GM23338 (cell line): ENCODE results near the gene ANKIB1. TPM values are rescaled to one million over a fixed set of nuclear protein-coding genes. Genes with fewer than 3 reads are reported as not detected.

Source experiments
- ATAC-seq: fragments of 200-7000 bp; cut with Tn5 transposase; 3 replicates; pipeline ENCODE4 v1.9.1; 2020
- DNase-seq: peaks from one replicate; pipeline ENCODE4 v3.0.0-alpha.2; 2015; ENCODE audit warnings: low spot score
- H2AFZ ChIP-seq: fragments of 200-600 bp; sonication (generic); 2 replicates; pipeline ENCODE4 v1.8.0; 2016; ENCODE audit warnings: antibody characterized with exemption, mild to moderate bottlenecking, moderate library complexity
- H3F3A ChIP-seq: fragments of 200-600 bp; sonication (generic); replicated peaks from 2 replicates; pipeline ENCODE4 v1.8.0; 2017; ENCODE audit warnings: antibody characterized with exemption, mixed run types, low read depth
- H3K27ac ChIP-seq: fragments of 200-600 bp; sonication (generic); 2 replicates; pipeline ENCODE4 v1.6.1; 2016; ENCODE audit warnings: low read depth
- H3K27me3 ChIP-seq: fragments of 200-600 bp; sonication (generic); 2 replicates; pipeline ENCODE4 v1.8.0; 2016; ENCODE audit warnings: mild to moderate bottlenecking, mixed run types, moderate library complexity; ENCODE audit not compliant: insufficient read depth
- H3K36me3 ChIP-seq: fragments of 200-600 bp; sonication (generic); 2 replicates; pipeline ENCODE4 v1.8.0; 2016; ENCODE audit warnings: mild to moderate bottlenecking; ENCODE audit not compliant: insufficient read depth
- H3K4me1 ChIP-seq: fragments of 200-600 bp; sonication (generic); 2 replicates; pipeline ENCODE4 v1.8.0; 2016; ENCODE audit warnings: mild to moderate bottlenecking, moderate library complexity; ENCODE audit not compliant: insufficient read depth
- H3K4me2 ChIP-seq: fragments of 200-600 bp; sonication (generic); 2 replicates; pipeline ENCODE4 v1.7.1; 2017; ENCODE audit warnings: mixed run types
- H3K4me3 ChIP-seq: fragments of 200-600 bp; sonication (generic); 2 replicates; pipeline ENCODE4 v1.6.1; 2016; ENCODE audit warnings: mixed run types
- H3K79me2 ChIP-seq: fragments of 200-600 bp; sonication (generic); replicated peaks from 2 replicates; pipeline ENCODE4 v1.8.0; 2017; ENCODE audit warnings: mild to moderate bottlenecking; ENCODE audit not compliant: insufficient read depth
- H3K9me2 ChIP-seq: fragments of 200-600 bp; sonication (generic); 2 replicates; pipeline ENCODE4 v1.8.0; 2017; ENCODE audit not compliant: insufficient read depth
- H4K20me1 ChIP-seq: fragments of 200-600 bp; sonication (generic); replicated peaks from 2 replicates; pipeline ENCODE4 v1.8.0; 2017; ENCODE audit warnings: mild to moderate bottlenecking; ENCODE audit not compliant: insufficient read depth
- H3K27ac Mint-ChIP-seq: 2 replicates; pipeline ENCODE4 v1.8.0; 2020; ENCODE audit warnings: inconsistent platforms, mild to moderate bottlenecking, moderate library complexity, mixed read lengths
- H3K27me3 Mint-ChIP-seq: 3 replicates; pipeline ENCODE4 v1.8.0; 2022; ENCODE audit warnings: low read depth, mild to moderate bottlenecking, moderate library complexity, mixed read lengths, inconsistent platforms; ENCODE audit not compliant: insufficient read depth, poor library complexity
- H3K36me3 Mint-ChIP-seq: 3 replicates; pipeline ENCODE4 v1.8.0; 2021; ENCODE audit warnings: low read depth, mild to moderate bottlenecking, inconsistent platforms, moderate library complexity, mixed read lengths
- H3K4me1 Mint-ChIP-seq: 3 replicates; pipeline ENCODE4 v1.8.0; 2020; ENCODE audit warnings: mild to moderate bottlenecking, inconsistent platforms, mixed read lengths
- H3K4me3 Mint-ChIP-seq: 3 replicates; pipeline ENCODE4 v1.8.0; 2021; ENCODE audit warnings: moderate library complexity, mild to moderate bottlenecking, inconsistent platforms, mixed read lengths
- H3K9me3 Mint-ChIP-seq: 3 replicates; pipeline ENCODE4 v1.8.0; 2020; ENCODE audit warnings: moderate library complexity, mild to moderate bottlenecking, inconsistent platforms, mixed read lengths
- CREB1 ChIP-seq: fragments of 250-450 bp; sonication (Bioruptor Pico); IDR thresholded peaks from 2 replicates; pipeline ENCODE4 v1.5.0; 2020; ENCODE audit warnings: low read depth, mild to moderate bottlenecking, moderate library complexity
- ZNF331 ChIP-seq: fragments of 250-450 bp; sonication (Bioruptor Pico); IDR thresholded peaks from 2 replicates; pipeline ENCODE4 v1.5.0; 2020; ENCODE audit warnings: low read depth, mild to moderate bottlenecking, moderate library complexity
- polyA plus RNA-seq: library from polyadenylated mRNA; unstranded; fragments of >200 nt; fragmentation: Nextera tagmentation; extraction: Ambion mirVana; gene quantifications from 2 replicates; pipeline ENCODE4 v1.2.1, GENCODE V29; 2016
- total RNA-seq: library from RNA; depleted of rRNA; stranded (reverse); fragments of >200 nt; shearing (Covaris generic); gene quantifications from 2 replicates; pipeline ENCODE4 v1.2.3, GENCODE V29; 2014
- TF ChIP-seq, protein P1 (sequence below): fragments of 250-450 bp; sonication (Bioruptor Pico); IDR thresholded peaks from 2 replicates; pipeline ENCODE4 v1.5.0; 2020; ENCODE audit warnings: mild to moderate bottlenecking, moderate library complexity
- TF ChIP-seq, protein P2 (sequence below): IDR thresholded peaks from one replicate; pipeline ENCODE4 v1.6.1; 2018; ENCODE audit warnings: antibody characterized with exemption; ENCODE audit not compliant: unreplicated experiment

The ANKIB1 gene
- total and polyA plus RNA-seq, 2 experiments from 2014 or later, result 19.1 to 40.3 TPM

DNA sequence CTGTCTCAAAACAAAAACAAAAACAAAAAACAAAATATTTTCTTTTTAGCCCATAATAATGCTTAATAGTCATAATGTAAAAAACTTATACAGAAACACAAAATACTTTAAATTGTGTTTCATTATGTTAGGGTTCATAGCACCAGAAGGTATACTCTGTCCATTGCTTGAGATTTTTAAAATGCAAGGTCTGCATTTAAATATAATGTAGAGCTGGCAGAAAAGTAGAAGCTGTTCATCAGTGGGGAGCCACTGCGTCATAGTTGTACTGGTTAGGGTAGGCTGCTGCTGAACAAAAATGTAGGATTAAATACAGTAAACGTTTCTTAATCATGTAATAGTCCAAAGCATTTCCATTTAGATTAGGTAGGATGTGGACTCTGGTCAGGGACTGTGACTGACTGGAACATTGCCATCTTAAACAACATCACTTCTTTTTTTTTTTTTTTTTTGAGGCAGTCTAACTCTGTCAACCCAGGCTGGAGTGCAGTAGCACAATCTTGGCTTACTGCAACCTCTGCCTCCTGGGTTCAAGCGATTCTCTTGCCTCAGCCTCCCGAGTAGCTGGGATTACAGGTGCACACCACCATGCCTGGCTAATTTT is 85.2 kb downstream of the ANKIB1 start:
- Histone ChIP-seq H3F3A (no peaks in the 10 kb centered on the region), H3K27ac (no peak overlapping the region), H3K4me2 (no peak overlapping the region), H4K20me1 (no peaks in the 10 kb centered on the region), H3K4me1 (no peaks in the 10 kb centered on the region), H3K4me3 (no peak overlapping the region), H2AFZ (no peak overlapping the region), H3K36me3 (no peaks in the 10 kb centered on the region), H3K9me2 (no peaks in the 10 kb centered on the region), H3K79me2 (no peaks in the 10 kb centered on the region), H3K27me3 (no peaks in the 10 kb centered on the region)
- H3K27ac Mint-ChIP-seq, result no peak overlapping the region
- peaks cover 5% of the 10 kb centered on the region; the same call in 2 of the 3 replicates for H3K36me3 Mint-ChIP-seq
- no peaks in the 10 kb centered on the region for H3K4me1 Mint-ChIP-seq
- TF ChIP-seq CREB1 (CRISPR knock-in tag) (no peak), ZNF331 (CRISPR knock-in tag) (no peak)
- TF ChIP-seq, protein P1, sequence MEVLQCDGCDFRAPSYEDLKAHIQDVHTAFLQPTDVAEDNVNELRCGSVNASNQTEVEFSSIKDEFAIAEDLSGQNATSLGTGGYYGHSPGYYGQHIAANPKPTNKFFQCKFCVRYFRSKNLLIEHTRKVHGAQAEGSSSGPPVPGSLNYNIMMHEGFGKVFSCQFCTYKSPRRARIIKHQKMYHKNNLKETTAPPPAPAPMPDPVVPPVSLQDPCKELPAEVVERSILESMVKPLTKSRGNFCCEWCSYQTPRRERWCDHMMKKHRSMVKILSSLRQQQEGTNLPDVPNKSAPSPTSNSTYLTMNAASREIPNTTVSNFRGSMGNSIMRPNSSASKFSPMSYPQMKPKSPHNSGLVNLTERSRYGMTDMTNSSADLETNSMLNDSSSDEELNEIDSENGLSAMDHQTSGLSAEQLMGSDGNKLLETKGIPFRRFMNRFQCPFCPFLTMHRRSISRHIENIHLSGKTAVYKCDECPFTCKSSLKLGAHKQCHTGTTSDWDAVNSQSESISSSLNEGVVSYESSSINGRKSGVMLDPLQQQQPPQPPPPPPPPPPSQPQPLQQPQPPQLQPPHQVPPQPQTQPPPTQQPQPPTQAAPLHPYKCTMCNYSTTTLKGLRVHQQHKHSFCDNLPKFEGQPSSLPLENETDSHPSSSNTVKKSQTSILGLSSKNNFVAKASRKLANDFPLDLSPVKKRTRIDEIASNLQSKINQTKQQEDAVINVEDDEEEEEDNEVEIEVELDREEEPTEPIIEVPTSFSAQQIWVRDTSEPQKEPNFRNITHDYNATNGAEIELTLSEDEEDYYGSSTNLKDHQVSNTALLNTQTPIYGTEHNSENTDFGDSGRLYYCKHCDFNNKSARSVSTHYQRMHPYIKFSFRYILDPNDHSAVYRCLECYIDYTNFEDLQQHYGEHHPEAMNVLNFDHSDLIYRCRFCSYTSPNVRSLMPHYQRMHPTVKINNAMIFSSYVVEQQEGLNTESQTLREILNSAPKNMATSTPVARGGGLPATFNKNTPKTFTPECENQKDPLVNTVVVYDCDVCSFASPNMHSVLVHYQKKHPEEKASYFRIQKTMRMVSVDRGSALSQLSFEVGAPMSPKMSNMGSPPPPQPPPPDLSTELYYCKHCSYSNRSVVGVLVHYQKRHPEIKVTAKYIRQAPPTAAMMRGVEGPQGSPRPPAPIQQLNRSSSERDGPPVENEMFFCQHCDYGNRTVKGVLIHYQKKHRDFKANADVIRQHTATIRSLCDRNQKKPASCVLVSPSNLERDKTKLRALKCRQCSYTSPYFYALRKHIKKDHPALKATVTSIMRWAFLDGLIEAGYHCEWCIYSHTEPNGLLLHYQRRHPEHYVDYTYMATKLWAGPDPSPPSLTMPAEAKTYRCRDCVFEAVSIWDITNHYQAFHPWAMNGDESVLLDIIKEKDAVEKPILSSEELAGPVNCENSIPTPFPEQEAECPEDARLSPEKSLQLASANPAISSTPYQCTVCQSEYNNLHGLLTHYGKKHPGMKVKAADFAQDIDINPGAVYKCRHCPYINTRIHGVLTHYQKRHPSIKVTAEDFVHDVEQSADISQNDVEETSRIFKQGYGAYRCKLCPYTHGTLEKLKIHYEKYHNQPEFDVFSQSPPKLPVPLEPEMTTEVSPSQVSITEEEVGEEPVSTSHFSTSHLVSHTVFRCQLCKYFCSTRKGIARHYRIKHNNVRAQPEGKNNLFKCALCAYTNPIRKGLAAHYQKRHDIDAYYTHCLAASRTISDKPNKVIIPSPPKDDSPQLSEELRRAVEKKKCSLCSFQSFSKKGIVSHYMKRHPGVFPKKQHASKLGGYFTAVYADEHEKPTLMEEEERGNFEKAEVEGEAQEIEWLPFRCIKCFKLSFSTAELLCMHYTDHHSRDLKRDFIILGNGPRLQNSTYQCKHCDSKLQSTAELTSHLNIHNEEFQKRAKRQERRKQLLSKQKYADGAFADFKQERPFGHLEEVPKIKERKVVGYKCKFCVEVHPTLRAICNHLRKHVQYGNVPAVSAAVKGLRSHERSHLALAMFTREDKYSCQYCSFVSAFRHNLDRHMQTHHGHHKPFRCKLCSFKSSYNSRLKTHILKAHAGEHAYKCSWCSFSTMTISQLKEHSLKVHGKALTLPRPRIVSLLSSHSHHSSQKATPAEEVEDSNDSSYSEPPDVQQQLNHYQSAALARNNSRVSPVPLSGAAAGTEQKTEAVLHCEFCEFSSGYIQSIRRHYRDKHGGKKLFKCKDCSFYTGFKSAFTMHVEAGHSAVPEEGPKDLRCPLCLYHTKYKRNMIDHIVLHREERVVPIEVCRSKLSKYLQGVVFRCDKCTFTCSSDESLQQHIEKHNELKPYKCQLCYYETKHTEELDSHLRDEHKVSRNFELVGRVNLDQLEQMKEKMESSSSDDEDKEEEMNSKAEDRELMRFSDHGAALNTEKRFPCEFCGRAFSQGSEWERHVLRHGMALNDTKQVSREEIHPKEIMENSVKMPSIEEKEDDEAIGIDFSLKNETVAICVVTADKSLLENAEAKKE (CRISPR knock-in tag), result no peak
- TF ChIP-seq, protein P2, sequence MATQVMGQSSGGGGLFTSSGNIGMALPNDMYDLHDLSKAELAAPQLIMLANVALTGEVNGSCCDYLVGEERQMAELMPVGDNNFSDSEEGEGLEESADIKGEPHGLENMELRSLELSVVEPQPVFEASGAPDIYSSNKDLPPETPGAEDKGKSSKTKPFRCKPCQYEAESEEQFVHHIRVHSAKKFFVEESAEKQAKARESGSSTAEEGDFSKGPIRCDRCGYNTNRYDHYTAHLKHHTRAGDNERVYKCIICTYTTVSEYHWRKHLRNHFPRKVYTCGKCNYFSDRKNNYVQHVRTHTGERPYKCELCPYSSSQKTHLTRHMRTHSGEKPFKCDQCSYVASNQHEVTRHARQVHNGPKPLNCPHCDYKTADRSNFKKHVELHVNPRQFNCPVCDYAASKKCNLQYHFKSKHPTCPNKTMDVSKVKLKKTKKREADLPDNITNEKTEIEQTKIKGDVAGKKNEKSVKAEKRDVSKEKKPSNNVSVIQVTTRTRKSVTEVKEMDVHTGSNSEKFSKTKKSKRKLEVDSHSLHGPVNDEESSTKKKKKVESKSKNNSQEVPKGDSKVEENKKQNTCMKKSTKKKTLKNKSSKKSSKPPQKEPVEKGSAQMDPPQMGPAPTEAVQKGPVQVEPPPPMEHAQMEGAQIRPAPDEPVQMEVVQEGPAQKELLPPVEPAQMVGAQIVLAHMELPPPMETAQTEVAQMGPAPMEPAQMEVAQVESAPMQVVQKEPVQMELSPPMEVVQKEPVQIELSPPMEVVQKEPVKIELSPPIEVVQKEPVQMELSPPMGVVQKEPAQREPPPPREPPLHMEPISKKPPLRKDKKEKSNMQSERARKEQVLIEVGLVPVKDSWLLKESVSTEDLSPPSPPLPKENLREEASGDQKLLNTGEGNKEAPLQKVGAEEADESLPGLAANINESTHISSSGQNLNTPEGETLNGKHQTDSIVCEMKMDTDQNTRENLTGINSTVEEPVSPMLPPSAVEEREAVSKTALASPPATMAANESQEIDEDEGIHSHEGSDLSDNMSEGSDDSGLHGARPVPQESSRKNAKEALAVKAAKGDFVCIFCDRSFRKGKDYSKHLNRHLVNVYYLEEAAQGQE, result no peak
- H3K9me3 Mint-ChIP-seq, result 0 out of 3 replicates have a peak, but pooled peaks cover 4% of the 10 kb centered on the region
- ATAC-seq, result no peak
- H3K27me3 Mint-ChIP-seq, result no peaks in the 10 kb centered on the region
- no peak overlapping the region for H3K4me3 Mint-ChIP-seq
- no peak for DNase-seq
